ENCODE measurements around the gene RAB3D.
A peak's percentile ranks its signal among the peaks of the same experiment; 100 is the strongest.
"Not testable (repeated sequence)": the region's sequence is repeated elsewhere in the genome, so short reads cannot be mapped to it uniquely, and the experiment has no call there.

RAB3D gene

DNA sequence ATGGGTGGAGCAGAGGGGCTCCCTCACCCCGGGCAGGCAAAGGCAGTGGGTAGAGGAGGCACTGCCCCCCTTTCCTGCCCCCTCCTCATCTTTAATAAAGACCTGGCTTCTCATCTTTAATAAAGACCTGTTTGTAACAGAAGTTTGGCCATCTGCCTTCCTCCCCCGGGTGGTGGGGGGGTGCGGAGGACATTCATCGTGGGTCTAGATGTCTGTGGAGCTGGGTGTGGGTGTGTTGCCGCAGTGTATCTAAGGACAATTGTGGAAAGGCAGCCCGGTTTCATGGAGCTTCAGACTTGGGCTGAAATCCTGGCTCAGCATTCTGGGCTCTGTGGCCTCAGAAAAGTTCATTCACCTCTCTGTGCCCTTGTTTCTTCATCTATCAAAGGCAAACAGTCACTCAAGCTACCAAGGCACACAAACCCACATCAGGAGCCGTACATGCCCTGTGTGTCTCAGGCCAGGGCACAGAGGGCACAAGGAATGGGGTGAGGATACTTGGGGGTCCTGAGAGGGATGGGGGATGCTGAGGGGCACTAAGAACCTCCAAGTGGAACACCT, 26.2 kb upstream of the RAB3D start:
- no peak for FAIRE-seq

GRCh38 chr19:11364935-11365334, 25.5 kb upstream of the RAB3D start:
- FAIRE-seq, result no peak

GRCh38 chr19:11364296-11364904, 24.9 kb upstream of the RAB3D start:
- FAIRE-seq, result no peak

- no peak for FAIRE-seq
Observed at GRCh38 chr19:11363881-11364280, 24.4 kb upstream of the RAB3D start.

DNA sequence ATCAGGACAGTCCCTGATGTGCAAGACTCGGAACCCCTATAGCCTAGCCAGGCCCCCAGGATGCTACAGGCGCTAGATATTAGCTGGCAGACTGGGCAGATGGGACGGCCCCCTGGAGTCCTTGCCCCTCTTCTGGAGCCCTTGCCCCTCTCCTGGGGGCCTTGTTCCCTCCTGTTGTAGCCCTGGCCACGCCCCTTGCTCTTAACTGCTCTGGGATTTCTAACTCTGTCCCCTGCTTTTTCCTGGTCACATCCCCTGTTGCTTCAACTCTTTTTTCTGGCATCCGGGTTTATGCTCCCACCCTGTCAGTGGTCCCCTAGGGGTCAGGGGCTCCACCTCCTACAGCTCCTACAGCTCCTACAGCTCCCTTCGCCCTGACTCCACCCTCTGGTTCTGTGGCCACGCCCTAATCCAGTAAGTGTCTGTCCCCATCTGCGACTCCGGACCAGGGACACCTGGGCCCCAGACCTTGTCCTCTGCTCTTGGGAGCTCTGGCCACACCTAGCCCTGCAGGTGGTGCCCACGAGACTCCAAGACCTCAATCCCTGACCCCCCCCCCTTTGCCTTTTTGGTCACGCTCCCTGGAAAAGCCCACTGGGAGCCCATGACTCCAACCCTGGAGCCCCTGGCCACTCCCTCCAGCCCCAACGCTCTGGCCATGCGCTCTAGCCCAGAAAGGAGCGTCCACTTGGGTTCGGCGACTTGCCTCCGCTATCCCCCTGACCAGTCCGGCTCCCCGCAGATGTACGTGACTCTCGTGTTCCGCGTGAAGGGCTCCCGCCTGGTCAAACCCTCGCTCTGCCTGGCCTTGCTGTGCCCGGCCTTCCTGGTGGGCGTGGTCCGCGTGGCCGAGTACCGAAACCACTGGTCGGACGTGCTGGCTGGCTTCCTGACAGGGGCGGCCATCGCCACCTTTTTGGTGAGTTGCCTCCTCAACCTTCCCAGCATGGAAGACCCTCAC, 22.6 kb upstream of the RAB3D start:
- FAIRE-seq, result no peak

DNA sequence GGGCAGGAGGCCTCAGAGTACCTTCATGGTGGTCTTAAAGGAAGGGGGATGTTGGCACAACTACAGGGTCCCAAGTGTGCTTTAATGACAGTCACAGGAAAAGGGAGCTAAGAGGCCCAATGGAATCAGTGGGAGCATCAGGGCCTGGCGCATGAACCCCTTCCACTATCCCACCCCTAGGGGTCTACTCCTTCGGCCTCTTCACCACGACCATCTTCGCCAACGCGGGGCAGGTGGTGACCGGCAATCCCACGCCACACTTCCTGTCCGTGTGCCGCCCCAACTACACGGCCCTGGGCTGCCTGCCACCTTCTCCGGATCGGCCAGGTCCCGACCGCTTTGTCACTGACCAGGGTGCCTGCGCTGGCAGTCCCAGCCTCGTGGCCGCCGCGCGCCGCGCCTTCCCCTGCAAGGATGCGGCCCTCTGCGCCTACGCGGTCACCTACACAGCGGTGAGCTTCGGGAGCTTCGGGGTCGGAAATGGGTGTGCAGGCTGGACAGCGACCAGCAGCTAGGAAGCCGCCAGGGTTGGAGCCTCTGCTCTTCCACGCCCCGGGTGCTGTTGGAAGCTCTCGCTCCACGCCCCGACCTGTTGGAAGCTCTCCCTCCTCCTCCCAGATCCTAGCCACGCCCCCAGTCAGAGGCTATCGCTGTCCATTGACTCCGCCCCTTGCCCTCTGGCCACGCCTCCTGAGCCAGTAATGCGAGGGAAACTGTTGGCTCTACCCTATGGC, 21.7 kb upstream of the RAB3D start:
- no peak for FAIRE-seq

DNA sequence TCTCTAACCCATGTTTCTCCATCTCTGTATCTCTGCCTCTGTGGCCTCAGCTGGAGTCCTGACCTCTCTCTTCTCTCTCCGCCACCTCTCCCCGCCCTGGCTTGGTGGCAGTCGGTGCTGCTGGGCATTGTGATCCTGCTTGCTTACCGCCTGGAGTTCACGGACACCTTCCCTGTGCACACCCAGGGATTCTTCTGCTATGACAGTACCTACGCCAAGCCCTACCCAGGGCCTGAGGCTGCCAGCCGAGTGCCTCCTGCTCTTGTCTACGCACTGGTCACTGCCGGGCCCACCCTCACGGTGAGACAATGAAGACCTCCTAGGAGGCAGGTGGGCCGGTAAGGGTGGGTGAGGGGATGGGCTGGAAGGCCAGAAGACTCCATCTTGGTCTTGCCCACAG, 20.0 kb upstream of the RAB3D start:
- no peak for FAIRE-seq

GRCh38 chr19:11356676-11357550, 17.5 kb upstream of the RAB3D start:
- no peak for FAIRE-seq

DNA sequence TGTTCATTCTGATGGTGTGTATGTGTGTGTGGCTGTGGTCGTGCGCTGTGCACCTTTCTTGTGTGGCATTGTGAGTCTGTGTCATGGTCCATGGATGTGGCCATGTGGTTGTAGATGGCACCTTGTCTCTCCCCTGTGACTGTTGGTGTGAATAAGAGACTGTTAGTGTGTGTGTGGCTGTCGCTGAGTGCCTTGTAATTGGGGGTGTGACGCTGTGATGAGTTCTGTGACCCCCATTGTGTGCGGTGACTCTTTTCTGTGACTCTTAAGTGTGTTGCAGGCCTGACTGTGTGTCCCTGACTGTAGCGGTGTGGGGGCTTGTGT, 16.6 kb upstream of the RAB3D start:
- FAIRE-seq, result no peak

DNA sequence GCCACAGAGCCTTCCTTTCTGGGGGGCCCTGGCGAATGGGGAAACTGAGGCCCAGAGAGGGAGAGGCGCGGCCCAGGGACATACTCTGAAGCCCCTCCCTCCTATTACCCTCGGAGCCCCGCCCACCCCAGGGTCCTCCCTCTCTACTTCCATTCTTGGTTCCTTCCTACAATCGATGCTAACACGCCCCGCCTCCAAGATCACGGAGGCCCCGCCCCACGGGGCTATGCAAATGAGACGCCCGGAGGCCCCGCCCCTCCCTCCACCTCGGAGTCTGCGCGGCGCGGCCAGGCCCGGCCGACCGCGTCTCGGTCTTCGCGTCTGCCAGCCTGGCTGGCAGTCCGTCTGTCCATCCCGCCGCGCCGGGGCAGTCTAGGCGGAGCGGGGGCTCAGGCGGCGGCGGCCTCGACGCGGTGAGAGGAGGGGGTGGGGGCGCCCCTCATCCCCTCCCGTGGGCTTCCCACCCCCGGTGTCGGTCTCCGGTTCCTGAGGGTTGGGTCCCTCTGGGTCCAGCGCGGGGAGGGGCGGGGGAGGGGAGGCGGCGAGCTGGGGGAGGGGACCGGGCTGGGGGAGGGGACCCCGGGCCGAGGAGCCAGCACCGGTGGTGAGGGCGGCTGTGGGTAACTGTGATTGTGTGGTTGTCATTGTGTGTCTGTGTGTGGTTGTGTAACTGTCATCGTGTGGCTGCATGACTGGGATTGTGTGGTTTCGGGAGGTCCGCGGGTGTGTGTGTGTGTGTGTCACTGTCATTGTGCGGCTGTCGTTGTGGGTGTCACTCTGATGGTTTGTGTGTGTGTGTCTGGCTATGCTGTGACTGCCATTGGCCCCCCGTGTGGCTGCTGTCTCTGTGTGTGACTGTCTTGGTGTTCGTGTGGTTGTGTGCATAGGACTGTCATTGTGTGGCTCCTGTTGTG, 16.0 kb upstream of the RAB3D start, which contains the start of gene PLPPR2:
TSS of gene PLPPR2 (plus strand) at position 273 of the 914 bp plus-strand sequence. CDS start 2,242 bp downstream, outside the sequence.
- no peak for FAIRE-seq

DNA sequence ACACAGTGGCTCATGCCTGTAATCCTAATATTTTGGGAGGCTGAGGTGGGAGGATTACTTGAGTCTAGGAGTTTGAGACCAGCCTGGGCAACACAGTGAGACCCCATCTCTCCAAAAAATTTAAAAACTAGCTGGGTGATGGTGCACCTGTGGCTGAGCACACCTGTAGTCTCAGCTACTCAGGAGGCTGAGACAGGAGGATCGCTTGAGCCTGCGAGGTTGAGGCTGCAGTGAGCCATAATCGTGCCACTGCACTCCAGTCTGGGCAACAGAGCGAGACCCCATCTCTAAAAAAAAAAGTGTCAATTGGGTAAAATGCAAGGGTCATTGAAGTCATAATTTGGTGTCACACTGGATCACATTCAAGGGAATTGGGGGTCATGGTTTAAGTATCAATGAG, 14.6 kb upstream of the RAB3D start:
- not testable (repeated sequence) for FAIRE-seq

GRCh38 chr19:11349171-11349570, 9.7 kb upstream of the RAB3D start:
- no peak for FAIRE-seq

GRCh38 chr19:11347546-11348039, 8.1 kb upstream of the RAB3D start:
- no peak for FAIRE-seq

DNA sequence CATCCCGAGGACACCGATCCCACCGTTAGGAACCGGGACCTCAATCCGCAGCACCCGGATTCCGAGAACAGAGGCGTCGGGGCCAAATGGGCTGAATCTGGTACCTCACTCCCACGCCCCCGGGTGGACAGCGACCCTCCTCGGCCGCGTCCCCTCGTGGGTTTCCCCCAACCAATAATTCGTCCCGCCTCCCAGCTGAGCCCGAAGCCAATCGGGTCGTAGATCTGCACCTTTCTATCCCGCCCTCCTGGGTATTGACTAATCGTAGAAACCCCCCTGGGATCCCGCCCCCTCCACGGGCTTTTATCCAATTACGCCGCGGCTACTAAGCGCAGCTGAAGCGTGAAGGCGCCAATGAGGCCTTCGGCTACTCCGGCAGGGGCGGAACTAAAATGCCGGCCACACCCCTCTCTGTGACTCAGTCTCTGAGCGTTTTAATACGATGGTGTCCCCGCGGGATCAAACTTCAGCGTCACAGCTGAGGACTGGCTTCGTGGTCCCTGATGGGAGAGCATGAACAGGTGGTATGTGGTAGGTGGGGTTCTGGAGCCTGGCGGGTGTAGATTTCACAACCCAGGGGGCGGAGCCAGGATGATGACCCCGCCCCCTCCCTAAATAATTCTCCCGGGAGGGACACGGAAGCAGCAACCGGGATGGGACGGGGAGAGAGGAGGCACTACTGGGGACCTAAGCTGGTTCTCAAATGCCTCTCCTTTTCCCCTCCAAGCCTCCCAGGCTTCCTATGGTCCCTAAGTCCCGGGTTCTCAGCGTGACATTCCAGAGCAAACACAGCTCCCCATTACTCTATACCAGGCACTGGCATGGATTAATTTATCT, 6.9 kb upstream of the RAB3D start, which contains the start of the genes CCDC159 and TMEM205:
TSS of gene CCDC159 (plus strand) at position 416 of the 837 bp plus-strand sequence. CDS start at position 504, 88 bp downstream.
TSS of gene TMEM205 (minus strand) at position 165 of the 837 bp plus-strand sequence. CDS start 649 bp downstream, outside the sequence.
- peak; percentile 96 for FAIRE-seq

DNA sequence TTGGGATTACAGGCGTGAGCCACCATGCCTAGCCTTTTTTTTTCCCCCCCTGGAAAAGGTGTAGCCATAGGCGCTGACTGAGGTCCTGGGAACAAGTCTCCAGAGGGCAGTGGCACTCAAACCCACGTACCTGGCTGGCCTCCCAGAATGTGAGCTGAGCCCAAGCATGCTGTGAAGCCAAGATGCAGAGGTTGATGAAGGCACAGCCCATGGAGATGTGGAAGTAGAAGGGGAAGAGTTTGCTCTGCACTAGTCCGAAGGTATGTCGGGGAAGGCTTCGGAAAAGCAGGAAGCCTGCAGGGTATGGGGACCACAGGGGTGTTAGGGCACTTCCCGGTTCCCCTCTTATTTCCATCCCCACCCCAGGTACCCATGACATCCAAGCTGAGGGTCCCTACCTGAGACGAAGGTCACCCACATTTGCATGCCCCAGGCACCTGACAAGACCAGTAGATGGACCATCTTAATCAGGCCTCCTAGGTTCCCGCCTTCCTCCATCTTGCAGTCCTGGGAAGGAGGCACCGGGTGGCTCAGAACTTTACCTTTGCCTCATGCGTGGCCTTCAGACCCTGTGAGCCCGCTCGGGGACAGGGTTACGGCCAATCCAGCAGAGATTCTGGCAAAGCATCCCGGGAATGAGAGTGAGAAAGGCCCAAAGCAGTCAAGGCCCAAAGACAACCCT, 5.8 kb upstream of the RAB3D start:
- FAIRE-seq, result no peak

DNA sequence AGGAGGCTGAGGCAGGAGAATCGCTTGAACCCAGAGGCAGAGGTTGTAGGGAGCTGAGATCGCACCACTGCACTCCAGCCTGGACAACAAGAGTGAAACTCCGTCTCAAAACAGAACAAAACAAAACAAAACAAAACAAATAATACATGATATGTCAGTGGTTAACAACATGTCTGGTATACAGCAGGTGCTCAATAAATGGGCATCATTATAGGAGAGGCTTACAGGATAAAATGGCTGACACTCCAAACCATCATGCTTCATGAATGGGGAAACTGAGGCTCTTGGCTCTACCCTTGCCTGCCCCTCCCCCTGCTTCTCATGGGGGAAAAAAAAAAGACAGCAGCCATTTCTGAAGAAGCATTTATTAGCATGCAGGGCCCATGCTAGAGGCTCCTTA, 3.0 kb upstream of the RAB3D start:
- no peak for FAIRE-seq

GRCh38 chr19:11340099-11340467, 626 bp upstream of the RAB3D start:
- FAIRE-seq, result not testable (repeated sequence)

- FAIRE-seq, result no peak
Observed at GRCh38 chr19:11338569-11339253, 746 bp downstream of the RAB3D start.
